A549 (cell line): ENCODE results near the gene DPEP1. TPM values are rescaled to one million over a fixed set of nuclear protein-coding genes. Genes with fewer than 3 reads are reported as not detected.

ENCODE experiments used
- ATAC-seq, 2 experiments: fragments of 200-7000 bp in 1 of 2; fragments of >200 bp in 1 of 2; cut with Nextera tagmentation in 1 of 2; cut with Tn5 transposase in 1 of 2; 3 replicates each; pipeline versions ENCODE4 v1.8.0 to v1.9.1; 2018 to 2020; ENCODE audit warnings: mild to moderate bottlenecking in 1 of 2, moderate library complexity in 1 of 2
- CTCF ChIA-PET: fragments of 300-600 bp; sonication (Branson Sonifier 250); formaldehyde crosslinking; extraction: SDS; loops from one replicate; lab custom pipeline; 2021; ENCODE audit warnings: antibody characterized with exemption, inconsistent platforms; lab: Yijun Ruan, JAX
- POLR2A ChIA-PET: fragments of 350-600 bp; formaldehyde crosslinking; extraction: SDS; loops from one replicate; lab custom pipeline; 2021; ENCODE audit warnings: antibody characterized with exemption, inconsistent platforms; lab: Yijun Ruan, JAX
- DNase-seq, 2 experiments: peaks; one replicate each; pipeline versions ENCODE4 v3.0.0 to v3.0.0-alpha.2; 2011 to 2016; ENCODE audit warnings: low read depth in 1 of 2, low spot score in 1 of 2
- FAIRE-seq: peaks from 2 replicates; lab custom pipeline; 2011; peaks lifted over from hg19 to GRCh38; lab: Jason Lieb, UNC
- H3K27ac ChIP-seq, 2 experiments: fragments of >200 bp; sonication (Bioruptor Twin); formaldehyde crosslinking; 3 replicates each; pipeline ENCODE4 v1.5.1; 2016 to 2017
- H3K4me1 ChIP-seq: fragments of >200 bp; sonication (Bioruptor Twin); formaldehyde crosslinking; 3 replicates; pipeline ENCODE4 v1.6.1; 2016
- H3K4me2 ChIP-seq: fragments of >200 bp; sonication (Bioruptor Twin); formaldehyde crosslinking; 3 replicates; pipeline ENCODE4 v1.6.1; 2016
- H3K4me3 ChIP-seq: fragments of >200 bp; sonication (Bioruptor Twin); formaldehyde crosslinking; 3 replicates; pipeline ENCODE4 v1.5.1; 2016
- H3K9me3 ChIP-seq: fragments of >200 bp; sonication (Bioruptor Twin); formaldehyde crosslinking; 3 replicates; pipeline ENCODE4 v1.6.1; 2016
- CBX2 ChIP-seq: fragments of 200-600 bp; sonication (generic); IDR thresholded peaks from 2 replicates; pipeline ENCODE4 v1.6.1; 2016; ENCODE audit warnings: low read depth, mild to moderate bottlenecking, borderline replicate concordance
- CHD2 ChIP-seq: fragments of 150-350 bp; IDR thresholded peaks from 2 replicates; pipeline ENCODE4 v1.6.1; 2014; ENCODE audit warnings: low read length; ENCODE audit not compliant: partially characterized antibody
- EHF ChIP-seq: fragments of 250-450 bp; sonication (Bioruptor Pico); IDR thresholded peaks from 2 replicates; pipeline ENCODE4 v1.5.0; 2020; ENCODE audit warnings: mild to moderate bottlenecking
- EHMT2 ChIP-seq: fragments of 200-600 bp; sonication (generic); IDR thresholded peaks from 2 replicates; pipeline ENCODE4 v1.6.1; 2016; ENCODE audit warnings: antibody characterized with exemption, low read depth, mild to moderate bottlenecking, moderate library complexity
- FOSB ChIP-seq: fragments of 250-450 bp; sonication (Bioruptor Pico); IDR thresholded peaks from 2 replicates; pipeline ENCODE4 v1.5.0; 2020; ENCODE audit warnings: mild to moderate bottlenecking, moderate library complexity
- FOSL2 ChIP-seq, 2 experiments: fragments of 450-650 bp in 1 of 2; fragments of >200 bp in 1 of 2; sonication (Bioruptor Twin) in 1 of 2; formaldehyde crosslinking; IDR thresholded peaks; 2 replicates each; pipeline versions ENCODE4 v1.5.0 to v1.6.1; 2016 to 2020; ENCODE audit warnings: mild to moderate bottlenecking in 1 of 2, moderate library complexity in 1 of 2
- HDAC2 ChIP-seq: fragments of 200-600 bp; sonication (generic); IDR thresholded peaks from 2 replicates; pipeline ENCODE4 v1.6.1; 2016
- HEYL ChIP-seq: fragments of 250-450 bp; sonication (Bioruptor Pico); IDR thresholded peaks from 2 replicates; pipeline ENCODE4 v1.8.0; 2021; ENCODE audit warnings: mild to moderate bottlenecking, moderate library complexity
- KDM1A ChIP-seq: fragments of 200-600 bp; sonication (generic); IDR thresholded peaks from 2 replicates; pipeline ENCODE4 v1.6.1; 2016; ENCODE audit warnings: low read depth, mild to moderate bottlenecking
- MAFK ChIP-seq: fragments of 450-650 bp; IDR thresholded peaks from 2 replicates; pipeline ENCODE4 v1.6.1; 2014; ENCODE audit not compliant: partially characterized antibody
- MAZ ChIP-seq: fragments of 150-350 bp; IDR thresholded peaks from 2 replicates; pipeline ENCODE4 v1.6.1; 2014; ENCODE audit warnings: antibody characterized with exemption, low read depth, low read length, borderline replicate concordance
- NPAS2 ChIP-seq: fragments of 250-450 bp; sonication (Bioruptor Pico); IDR thresholded peaks from 2 replicates; pipeline ENCODE4 v1.8.0; 2022; ENCODE audit warnings: mild to moderate bottlenecking, moderate library complexity, borderline replicate concordance
- NR3C1 ChIP-seq: fragments of >200 bp; sonication (Bioruptor Twin); formaldehyde crosslinking; IDR thresholded peaks from 3 replicates; pipeline ENCODE4 v1.6.1; 2017
- POLR2A ChIP-seq: IDR thresholded peaks from 2 replicates; pipeline ENCODE4 v1.6.1; 2012; ENCODE audit warnings: mild to moderate bottlenecking, low read length
- POLR2AphosphoS2 ChIP-seq: conservative IDR thresholded peaks from 2 replicates; pipeline ENCODE4 v1.6.1; 2012; ENCODE audit warnings: low read length, improper control_type of control experiment, inconsistent platforms
- RNF2 ChIP-seq: fragments of 200-600 bp; sonication (generic); IDR thresholded peaks from 2 replicates; pipeline ENCODE4 v1.6.1; 2016; ENCODE audit warnings: low read depth, mild to moderate bottlenecking, antibody characterized with exemption, moderate library complexity, borderline replicate concordance
- SREBF2 ChIP-seq: fragments of 450-650 bp; IDR thresholded peaks from 2 replicates; pipeline ENCODE4 v1.6.1; 2014; ENCODE audit warnings: mild to moderate bottlenecking, moderate library complexity
- TP53 ChIP-seq: fragments of 250-450 bp; sonication (Bioruptor Pico); IDR thresholded peaks from 2 replicates; pipeline ENCODE4 v1.5.0; 2021; ENCODE audit warnings: mild to moderate bottlenecking, moderate library complexity
- ZNF302 ChIP-seq: fragments of 250-450 bp; sonication (Bioruptor Pico); IDR thresholded peaks from 2 replicates; pipeline ENCODE4 v1.9.0; 2021; ENCODE audit warnings: inconsistent platforms, mild to moderate bottlenecking, moderate library complexity
- WGBS: methylation state at CpG from one replicate; pipeline ENCODE4 v1.1.6; 2017; ENCODE audit errors: missing lambda C conversion rate; 5-methylcytosine and 5-hydroxymethylcytosine counted together
- polyA plus RNA-seq, 4 experiments: library from polyadenylated mRNA; depleted of rRNA in 3 of 4; stranded (reverse); fragments of >200 nt; fragmentation: RNase III in 1 of 4; extraction: RNeasy Plus Mini Kit Qiagen cat#74134 plus additional on column Dnase treatment in 1 of 4; gene quantifications; 2 replicates in 3 of 4; 3 replicates in 1 of 4; pipeline ENCODE4 v1.2.3, GENCODE V29; 2011 to 2017
- TF ChIP-seq, protein P1 (sequence below): fragments of >200 bp; sonication (Bioruptor Twin); formaldehyde crosslinking; IDR thresholded peaks from 3 replicates; pipeline ENCODE4 v1.5.1; 2016
- TF ChIP-seq, protein P2 (sequence below): fragments of 200-600 bp; sonication (generic); IDR thresholded peaks from 2 replicates; pipeline ENCODE4 v1.6.1; 2016; ENCODE audit warnings: antibody characterized with exemption, mild to moderate bottlenecking, moderate library complexity
- TF ChIP-seq, protein P3 (sequence below): fragments of 250-450 bp; sonication (Bioruptor Pico); IDR thresholded peaks from 2 replicates; pipeline ENCODE4 v1.5.0; 2020; ENCODE audit warnings: low read depth, mild to moderate bottlenecking, moderate library complexity
- TF ChIP-seq, protein P4 (sequence below): fragments of >200 bp; sonication (Bioruptor Twin); formaldehyde crosslinking; IDR thresholded peaks from 2 replicates; pipeline ENCODE4 v1.6.1; 2016
- TF ChIP-seq, protein P5 (sequence below): IDR thresholded peaks from 2 replicates; pipeline ENCODE4 v1.6.1; 2012

Gene DPEP1
- polyA plus RNA-seq, 2 of the 4 experiments (the other 2 are of a cell fraction) = 1.3 to 1.5 TPM

DNA sequence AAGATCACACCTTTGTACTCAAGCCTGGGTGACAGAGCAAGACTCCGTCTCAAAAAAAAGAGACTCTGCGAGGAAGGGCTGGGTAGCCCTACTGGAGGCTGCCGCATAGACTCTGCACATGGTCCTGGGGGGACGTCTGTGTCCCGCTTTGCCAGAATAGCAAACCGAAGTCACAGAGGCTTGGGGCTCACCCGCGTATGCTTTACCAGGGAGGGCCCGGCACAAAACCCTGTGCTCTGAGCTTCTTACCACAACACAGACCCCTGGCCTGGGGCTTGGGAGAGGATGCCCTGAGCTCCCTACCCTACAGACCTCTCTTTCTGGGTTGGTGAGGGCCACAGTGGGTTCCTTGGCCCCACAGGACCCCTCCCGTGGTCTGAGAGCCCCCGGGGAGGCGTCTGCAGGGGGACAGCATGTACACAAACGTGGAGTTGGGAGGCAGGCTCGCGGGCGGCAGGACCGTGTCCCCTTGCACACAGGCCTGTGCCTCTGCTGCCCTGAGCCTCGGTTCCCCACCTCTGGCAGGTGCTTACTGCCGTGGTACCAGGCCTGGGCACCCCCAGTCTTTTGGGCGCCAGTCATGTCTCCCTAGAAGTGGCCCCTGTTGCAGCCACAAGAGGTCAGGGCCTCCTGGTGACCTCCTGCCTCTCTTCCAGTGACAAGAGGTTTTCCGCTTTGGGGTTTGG is 24.1 kb upstream of the DPEP1 start:
- CTCF ChIA-PET = interaction anchor here (0.9 to 2.7 kb wide), 9 partner anchors 8 to 78 kb away, joined by 3 to 18 read pairs (median 5); partner anchors contain the start of gene CPNE7

DNA sequence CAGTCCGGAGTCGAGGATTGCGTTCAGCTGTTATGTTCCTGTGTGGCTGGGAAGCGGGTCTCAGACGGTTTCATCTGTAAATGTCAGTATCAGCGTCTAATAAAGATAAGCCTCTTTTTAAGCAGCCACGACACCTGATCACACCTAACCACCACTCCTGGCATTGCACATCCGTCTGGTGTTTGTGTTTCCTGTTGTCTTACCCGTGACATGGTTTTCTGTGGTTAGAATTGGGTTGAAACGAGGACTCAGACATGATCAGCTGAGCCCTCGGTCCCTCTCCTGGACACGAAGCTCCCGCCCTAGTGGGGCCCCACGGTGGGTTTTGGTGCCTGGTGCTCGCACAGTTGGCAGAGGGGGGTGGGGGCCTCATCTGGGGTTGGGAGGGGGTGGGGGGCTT is 19.6 kb upstream of the DPEP1 start:
- FAIRE-seq (no peak), ATAC-seq (no peak), DNase-seq (no peak)
- no peak for TF ChIP-seq CHD2
- TF ChIP-seq SREBF2 = no peak
- no peak for TF ChIP-seq EHF (CRISPR knock-in tag)
- no peak for TF ChIP-seq POLR2AphosphoS2
- TF ChIP-seq HEYL = no peak
- TF ChIP-seq, protein P1, sequence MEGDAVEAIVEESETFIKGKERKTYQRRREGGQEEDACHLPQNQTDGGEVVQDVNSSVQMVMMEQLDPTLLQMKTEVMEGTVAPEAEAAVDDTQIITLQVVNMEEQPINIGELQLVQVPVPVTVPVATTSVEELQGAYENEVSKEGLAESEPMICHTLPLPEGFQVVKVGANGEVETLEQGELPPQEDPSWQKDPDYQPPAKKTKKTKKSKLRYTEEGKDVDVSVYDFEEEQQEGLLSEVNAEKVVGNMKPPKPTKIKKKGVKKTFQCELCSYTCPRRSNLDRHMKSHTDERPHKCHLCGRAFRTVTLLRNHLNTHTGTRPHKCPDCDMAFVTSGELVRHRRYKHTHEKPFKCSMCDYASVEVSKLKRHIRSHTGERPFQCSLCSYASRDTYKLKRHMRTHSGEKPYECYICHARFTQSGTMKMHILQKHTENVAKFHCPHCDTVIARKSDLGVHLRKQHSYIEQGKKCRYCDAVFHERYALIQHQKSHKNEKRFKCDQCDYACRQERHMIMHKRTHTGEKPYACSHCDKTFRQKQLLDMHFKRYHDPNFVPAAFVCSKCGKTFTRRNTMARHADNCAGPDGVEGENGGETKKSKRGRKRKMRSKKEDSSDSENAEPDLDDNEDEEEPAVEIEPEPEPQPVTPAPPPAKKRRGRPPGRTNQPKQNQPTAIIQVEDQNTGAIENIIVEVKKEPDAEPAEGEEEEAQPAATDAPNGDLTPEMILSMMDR = no peak
- no peak for TF ChIP-seq POLR2A
- no peak for TF ChIP-seq EHMT2
- no peak for TF ChIP-seq FOSL2 (IDR thresholded peaks at IDR 0.05)
- no peak for TF ChIP-seq FOSL2 (CRISPR knock-in tag; IDR thresholded peaks at IDR 0.05)
- no peak for TF ChIP-seq RNF2
- TF ChIP-seq NPAS2 (CRISPR knock-in tag) = no peak
- TF ChIP-seq, protein P2, sequence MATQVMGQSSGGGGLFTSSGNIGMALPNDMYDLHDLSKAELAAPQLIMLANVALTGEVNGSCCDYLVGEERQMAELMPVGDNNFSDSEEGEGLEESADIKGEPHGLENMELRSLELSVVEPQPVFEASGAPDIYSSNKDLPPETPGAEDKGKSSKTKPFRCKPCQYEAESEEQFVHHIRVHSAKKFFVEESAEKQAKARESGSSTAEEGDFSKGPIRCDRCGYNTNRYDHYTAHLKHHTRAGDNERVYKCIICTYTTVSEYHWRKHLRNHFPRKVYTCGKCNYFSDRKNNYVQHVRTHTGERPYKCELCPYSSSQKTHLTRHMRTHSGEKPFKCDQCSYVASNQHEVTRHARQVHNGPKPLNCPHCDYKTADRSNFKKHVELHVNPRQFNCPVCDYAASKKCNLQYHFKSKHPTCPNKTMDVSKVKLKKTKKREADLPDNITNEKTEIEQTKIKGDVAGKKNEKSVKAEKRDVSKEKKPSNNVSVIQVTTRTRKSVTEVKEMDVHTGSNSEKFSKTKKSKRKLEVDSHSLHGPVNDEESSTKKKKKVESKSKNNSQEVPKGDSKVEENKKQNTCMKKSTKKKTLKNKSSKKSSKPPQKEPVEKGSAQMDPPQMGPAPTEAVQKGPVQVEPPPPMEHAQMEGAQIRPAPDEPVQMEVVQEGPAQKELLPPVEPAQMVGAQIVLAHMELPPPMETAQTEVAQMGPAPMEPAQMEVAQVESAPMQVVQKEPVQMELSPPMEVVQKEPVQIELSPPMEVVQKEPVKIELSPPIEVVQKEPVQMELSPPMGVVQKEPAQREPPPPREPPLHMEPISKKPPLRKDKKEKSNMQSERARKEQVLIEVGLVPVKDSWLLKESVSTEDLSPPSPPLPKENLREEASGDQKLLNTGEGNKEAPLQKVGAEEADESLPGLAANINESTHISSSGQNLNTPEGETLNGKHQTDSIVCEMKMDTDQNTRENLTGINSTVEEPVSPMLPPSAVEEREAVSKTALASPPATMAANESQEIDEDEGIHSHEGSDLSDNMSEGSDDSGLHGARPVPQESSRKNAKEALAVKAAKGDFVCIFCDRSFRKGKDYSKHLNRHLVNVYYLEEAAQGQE = no peak
- TF ChIP-seq TP53 (CRISPR knock-in tag) = no peak
- TF ChIP-seq HDAC2 = no peak
- no peak for TF ChIP-seq KDM1A
- Histone ChIP-seq H3K4me3 (no peak overlapping the region), H3K27ac (no peak overlapping the region), H3K9me3 (no peaks in the 10 kb centered on the region), H3K4me2 (no peak overlapping the region), H3K4me1 (peaks cover 6% of the 10 kb centered on the region; the same call in 1 of the 3 replicates)
- WGBS = 92% methylated on average over 13 of the region's 15 CpGs
- ChIA-PET CTCF (interaction anchor here (0.7 to 1.2 kb wide), 2 partner anchors 21 to 101 kb away, joined by 3 to 4 read pairs; no protein-coding TSS in a partner anchor), POLR2A (no interaction called here)

More for the DNA sequence above, 24.1 kb upstream of the DPEP1 start:
- 92% methylated on average over 15 of the region's 21 CpGs for WGBS
- H3K4me2 ChIP-seq = no peak overlapping the region
- H3K4me1 ChIP-seq = no peaks in the 10 kb centered on the region
- TF ChIP-seq, protein P3, sequence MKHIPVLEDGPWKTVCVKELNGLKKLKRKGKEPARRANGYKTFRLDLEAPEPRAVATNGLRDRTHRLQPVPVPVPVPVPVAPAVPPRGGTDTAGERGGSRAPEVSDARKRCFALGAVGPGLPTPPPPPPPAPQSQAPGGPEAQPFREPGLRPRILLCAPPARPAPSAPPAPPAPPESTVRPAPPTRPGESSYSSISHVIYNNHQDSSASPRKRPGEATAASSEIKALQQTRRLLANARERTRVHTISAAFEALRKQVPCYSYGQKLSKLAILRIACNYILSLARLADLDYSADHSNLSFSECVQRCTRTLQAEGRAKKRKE (CRISPR knock-in tag) = no peak
- no peak for TF ChIP-seq POLR2A
- no peak for TF ChIP-seq EHF (CRISPR knock-in tag)
- TF ChIP-seq ZNF302 (CRISPR knock-in tag) = no peak
- no peak for TF ChIP-seq MAZ
- no peak for TF ChIP-seq NR3C1
- no peak for TF ChIP-seq FOSB (CRISPR knock-in tag)
- no peak for TF ChIP-seq CBX2
- TF ChIP-seq CHD2 = no peak
- TF ChIP-seq, protein P4, sequence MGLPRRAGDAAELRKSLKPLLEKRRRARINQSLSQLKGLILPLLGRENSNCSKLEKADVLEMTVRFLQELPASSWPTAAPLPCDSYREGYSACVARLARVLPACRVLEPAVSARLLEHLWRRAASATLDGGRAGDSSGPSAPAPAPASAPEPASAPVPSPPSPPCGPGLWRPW = no peak
- no peak for TF ChIP-seq KDM1A
- TF ChIP-seq, protein P5, sequence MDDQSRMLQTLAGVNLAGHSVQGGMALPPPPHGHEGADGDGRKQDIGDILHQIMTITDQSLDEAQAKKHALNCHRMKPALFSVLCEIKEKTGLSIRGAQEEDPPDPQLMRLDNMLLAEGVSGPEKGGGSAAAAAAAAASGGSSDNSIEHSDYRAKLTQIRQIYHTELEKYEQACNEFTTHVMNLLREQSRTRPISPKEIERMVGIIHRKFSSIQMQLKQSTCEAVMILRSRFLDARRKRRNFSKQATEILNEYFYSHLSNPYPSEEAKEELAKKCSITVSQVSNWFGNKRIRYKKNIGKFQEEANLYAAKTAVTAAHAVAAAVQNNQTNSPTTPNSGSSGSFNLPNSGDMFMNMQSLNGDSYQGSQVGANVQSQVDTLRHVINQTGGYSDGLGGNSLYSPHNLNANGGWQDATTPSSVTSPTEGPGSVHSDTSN = no peak
- no peak for TF ChIP-seq MAFK
- no peak overlapping the region for H3K4me3 ChIP-seq
- ATAC-seq (no peak), DNase-seq (no peak), FAIRE-seq (no peak)
- no peak overlapping the region for H3K27ac ChIP-seq
- H3K9me3 ChIP-seq = no peaks in the 10 kb centered on the region
- POLR2A ChIA-PET = no interaction called here
